DOHH2 (cell line): ENCODE measurements around the gene GATC.

Experiments used
- EZH2phosphoT487 ChIP-seq: fragments of 200-600 bp; sonication (generic); IDR thresholded peaks from 2 replicates; pipeline ENCODE4 v1.6.1; 2017; ENCODE audit warnings: borderline replicate concordance, mild to moderate bottlenecking, antibody characterized with exemption, low read length, moderate library complexity, mixed read lengths
- TF ChIP-seq, protein P1 (sequence below): fragments of 200-600 bp; sonication (generic); IDR thresholded peaks from one replicate; pipeline ENCODE4 v1.5.1; 2014; ENCODE audit warnings: antibody characterized with exemption, mild to moderate bottlenecking, low read depth, low read length; ENCODE audit not compliant: poor library complexity, severe bottlenecking

DNA sequence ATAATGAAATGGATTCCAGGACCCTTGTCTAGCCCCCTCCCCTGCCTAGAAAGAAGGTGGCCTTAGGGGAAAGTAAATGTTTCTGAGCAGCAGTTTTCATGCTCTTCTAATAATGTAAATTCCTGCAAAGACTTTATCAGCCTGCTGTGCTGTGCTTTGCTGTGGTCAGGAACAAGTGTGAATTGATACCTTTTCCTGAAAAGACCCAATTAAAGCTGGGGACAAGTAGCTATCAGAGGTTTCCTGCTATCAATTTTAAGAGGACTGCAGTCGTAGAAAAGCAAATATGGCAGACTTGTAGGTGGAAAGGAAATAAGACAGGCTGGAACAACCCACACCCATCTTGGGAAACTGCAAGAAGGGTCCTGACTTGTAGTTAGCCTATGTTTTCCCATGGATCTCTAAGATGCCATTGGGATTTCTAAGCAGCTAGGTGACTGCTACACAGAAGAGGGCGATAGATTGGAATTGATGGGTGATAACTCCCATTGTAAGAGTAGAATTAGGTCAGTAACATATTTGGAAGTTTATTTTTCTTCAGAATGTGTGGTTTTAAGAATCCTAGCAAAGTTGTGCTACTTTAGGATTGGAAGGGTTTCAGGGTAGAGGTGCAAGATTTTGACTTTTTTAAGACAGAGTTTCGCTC lies 52.7 kb downstream of the GATC start:
- TF ChIP-seq, protein P1, sequence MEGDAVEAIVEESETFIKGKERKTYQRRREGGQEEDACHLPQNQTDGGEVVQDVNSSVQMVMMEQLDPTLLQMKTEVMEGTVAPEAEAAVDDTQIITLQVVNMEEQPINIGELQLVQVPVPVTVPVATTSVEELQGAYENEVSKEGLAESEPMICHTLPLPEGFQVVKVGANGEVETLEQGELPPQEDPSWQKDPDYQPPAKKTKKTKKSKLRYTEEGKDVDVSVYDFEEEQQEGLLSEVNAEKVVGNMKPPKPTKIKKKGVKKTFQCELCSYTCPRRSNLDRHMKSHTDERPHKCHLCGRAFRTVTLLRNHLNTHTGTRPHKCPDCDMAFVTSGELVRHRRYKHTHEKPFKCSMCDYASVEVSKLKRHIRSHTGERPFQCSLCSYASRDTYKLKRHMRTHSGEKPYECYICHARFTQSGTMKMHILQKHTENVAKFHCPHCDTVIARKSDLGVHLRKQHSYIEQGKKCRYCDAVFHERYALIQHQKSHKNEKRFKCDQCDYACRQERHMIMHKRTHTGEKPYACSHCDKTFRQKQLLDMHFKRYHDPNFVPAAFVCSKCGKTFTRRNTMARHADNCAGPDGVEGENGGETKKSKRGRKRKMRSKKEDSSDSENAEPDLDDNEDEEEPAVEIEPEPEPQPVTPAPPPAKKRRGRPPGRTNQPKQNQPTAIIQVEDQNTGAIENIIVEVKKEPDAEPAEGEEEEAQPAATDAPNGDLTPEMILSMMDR = no peak
- TF ChIP-seq EZH2phosphoT487 = no peak
